WTC11 (cell line): ENCODE measurements around the gene PLCL2. TPM values are rescaled to one million over a fixed set of nuclear protein-coding genes. Genes with fewer than 3 reads are reported as not detected.

ENCODE experiments used
- ATAC-seq: fragments of 200-7000 bp; cut with Tn5 transposase; 2 replicates; pipeline ENCODE4 v1.10.0; 2021; ENCODE audit warnings: mild to moderate bottlenecking, moderate library complexity
- CTCF ChIA-PET: fragments of 300-600 bp; sonication (Branson Sonifier 250); formaldehyde crosslinking; loops from one replicate; lab custom pipeline; 2021; ENCODE audit warnings: antibody characterized with exemption; lab: Charles Lee
- POLR2A ChIA-PET: fragments of 350-600 bp; sonication (Branson Sonifier 250); formaldehyde crosslinking; loops from one replicate; lab custom pipeline; 2021; ENCODE audit warnings: antibody characterized with exemption; lab: Charles Lee
- DNase-seq: peaks from one replicate; pipeline ENCODE4 v3.0.0; 2021; ENCODE audit warnings: low spot score
- H3K27ac Mint-ChIP-seq: 2 replicates; pipeline ENCODE4 v1.8.0; 2021; ENCODE audit warnings: mixed read lengths
- H3K27me3 Mint-ChIP-seq: 2 replicates; pipeline ENCODE4 v1.8.0; 2021; ENCODE audit warnings: low read depth, mild to moderate bottlenecking, moderate library complexity, mixed read lengths
- H3K36me3 Mint-ChIP-seq: 2 replicates; pipeline ENCODE4 v1.8.0; 2021; ENCODE audit warnings: mixed read lengths
- H3K4me1 Mint-ChIP-seq: 2 replicates; pipeline ENCODE4 v1.8.0; 2022; ENCODE audit warnings: mixed read lengths
- H3K4me3 Mint-ChIP-seq: 2 replicates; pipeline ENCODE4 v1.8.0; 2021; ENCODE audit warnings: mild to moderate bottlenecking, moderate library complexity, mixed read lengths
- H3K9me3 Mint-ChIP-seq: 2 replicates; pipeline ENCODE4 v1.8.0; 2021; ENCODE audit warnings: mixed read lengths
- ATF1 ChIP-seq: sonication (generic); formaldehyde crosslinking; IDR thresholded peaks from 2 replicates; pipeline ENCODE4 v1.8.1; 2023; ENCODE audit warnings: mild to moderate bottlenecking, moderate library complexity, missing genetic modification reagents
- CBFB ChIP-seq: sonication (generic); formaldehyde crosslinking; IDR thresholded peaks from 2 replicates; pipeline ENCODE4 v1.8.1; 2022; ENCODE audit warnings: mild to moderate bottlenecking, low read depth, missing genetic modification reagents
- CDX4 ChIP-seq: fragments of 250-450 bp; sonication (Bioruptor Pico); IDR thresholded peaks from 2 replicates; pipeline ENCODE4 v1.9.0; 2021; ENCODE audit warnings: moderate library complexity, mild to moderate bottlenecking, inconsistent platforms, borderline replicate concordance
- ELF4 ChIP-seq: sonication (generic); formaldehyde crosslinking; IDR thresholded peaks from 2 replicates; pipeline ENCODE4 v1.8.1; 2022; ENCODE audit warnings: low read depth, mild to moderate bottlenecking, moderate library complexity, missing genetic modification reagents
- ERG ChIP-seq: fragments of 250-450 bp; sonication (Bioruptor Pico); IDR thresholded peaks from 2 replicates; pipeline ENCODE4 v1.8.0; 2021; ENCODE audit warnings: mild to moderate bottlenecking
- MAX ChIP-seq: sonication (generic); formaldehyde crosslinking; IDR thresholded peaks from 2 replicates; pipeline ENCODE4 v1.8.0; 2022; ENCODE audit warnings: mild to moderate bottlenecking, missing genetic modification reagents
- NFE2L1 ChIP-seq: sonication (generic); formaldehyde crosslinking; IDR thresholded peaks from 2 replicates; pipeline ENCODE4 v1.8.1; 2023; ENCODE audit warnings: missing genetic modification reagents
- NFYB ChIP-seq: sonication (generic); formaldehyde crosslinking; conservative IDR thresholded peaks from 2 replicates; pipeline ENCODE4 v1.8.0; 2022; ENCODE audit warnings: low read depth, missing genetic modification reagents
- NR1H2 ChIP-seq: sonication (generic); formaldehyde crosslinking; IDR thresholded peaks from 2 replicates; pipeline ENCODE4 v1.9.0; 2021; ENCODE audit warnings: mild to moderate bottlenecking, moderate library complexity, missing genetic modification reagents
- OVOL2 ChIP-seq: fragments of 250-450 bp; sonication (Bioruptor Pico); IDR thresholded peaks from 2 replicates; pipeline ENCODE4 v1.9.0; 2021; ENCODE audit warnings: mild to moderate bottlenecking, borderline replicate concordance
- SP1 ChIP-seq: sonication (generic); formaldehyde crosslinking; conservative IDR thresholded peaks from 2 replicates; pipeline ENCODE4 v1.8.1; 2022; ENCODE audit warnings: missing genetic modification reagents
- TCF7 ChIP-seq: sonication (generic); formaldehyde crosslinking; IDR thresholded peaks from 2 replicates; pipeline ENCODE4 v1.8.0; 2022; ENCODE audit warnings: mild to moderate bottlenecking, low read depth, missing genetic modification reagents, moderate library complexity
- TEAD1 ChIP-seq: sonication (generic); formaldehyde crosslinking; IDR thresholded peaks from 2 replicates; pipeline ENCODE4 v1.8.0; 2022; ENCODE audit warnings: mild to moderate bottlenecking, missing genetic modification reagents
- ZNF138 ChIP-seq: sonication (generic); formaldehyde crosslinking; conservative IDR thresholded peaks from 2 replicates; pipeline ENCODE4 v1.8.1; 2022; ENCODE audit warnings: mild to moderate bottlenecking, moderate library complexity, missing genetic modification reagents
- ZNF263 ChIP-seq: sonication (generic); formaldehyde crosslinking; IDR thresholded peaks from 2 replicates; pipeline ENCODE4 v1.8.1; 2022; ENCODE audit warnings: low read depth, mild to moderate bottlenecking, moderate library complexity, missing genetic modification reagents
- ZNF416 ChIP-seq: fragments of 250-450 bp; sonication (Bioruptor Pico); IDR thresholded peaks from 2 replicates; pipeline ENCODE4 v1.9.0; 2021; ENCODE audit warnings: mild to moderate bottlenecking, inconsistent platforms
- total RNA-seq: library from RNA; stranded (reverse); gene quantifications from 3 replicates; pipeline ENCODE4 v1.2.3, GENCODE V29; 2021
- TF ChIP-seq, protein P1 (sequence below): sonication (generic); formaldehyde crosslinking; IDR thresholded peaks from 2 replicates; pipeline ENCODE4 v1.8.1; 2022; ENCODE audit warnings: missing genetic modification reagents, borderline replicate concordance
- TF ChIP-seq, protein P2 (sequence below): fragments of 250-450 bp; sonication (Bioruptor Pico); conservative IDR thresholded peaks from 2 replicates; pipeline ENCODE4 v1.9.0; 2021; ENCODE audit warnings: mild to moderate bottlenecking
- TF ChIP-seq, protein P3 (sequence below): sonication (generic); formaldehyde crosslinking; IDR thresholded peaks from 2 replicates; pipeline ENCODE4 v1.8.1; 2023; ENCODE audit warnings: mild to moderate bottlenecking, missing genetic modification reagents
- TF ChIP-seq, protein P4 (sequence below): sonication (generic); formaldehyde crosslinking; conservative IDR thresholded peaks from 2 replicates; pipeline ENCODE4 v1.8.1; 2023; ENCODE audit warnings: mild to moderate bottlenecking, low read depth, missing genetic modification reagents, moderate library complexity

The PLCL2 gene
- total RNA-seq, 1 experiment from 2014 or later = 11.8 TPM

DNA sequence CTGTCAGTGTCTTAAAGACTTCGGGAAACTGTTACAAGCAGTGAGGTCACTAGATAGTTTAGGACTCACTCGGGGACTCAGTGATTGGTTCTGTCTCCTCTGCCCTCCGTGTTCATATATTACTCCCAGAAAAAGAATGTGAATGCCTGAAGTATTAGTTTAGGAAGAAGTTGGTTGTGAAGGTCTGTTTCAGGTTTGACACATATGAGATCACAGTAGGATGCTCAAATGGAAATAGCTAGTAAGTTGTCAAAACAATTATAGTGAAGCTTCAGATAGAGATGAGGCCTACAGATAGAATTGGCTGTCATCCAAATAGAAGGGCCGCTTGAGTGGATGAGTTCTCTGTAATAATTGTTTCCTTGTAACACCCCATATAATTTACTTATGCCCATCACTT lies 172.6 kb downstream of the PLCL2 start:
- CTCF ChIA-PET = no interaction called here
- H3K27ac Mint-ChIP-seq = no peak overlapping the region
- H3K9me3 Mint-ChIP-seq = peaks cover 19% of the 10 kb centered on the region
- DNase-seq (no peak), ATAC-seq (no peak)
- no peak overlapping the region for H3K4me3 Mint-ChIP-seq
- peaks cover 15% of the 10 kb centered on the region for H3K36me3 Mint-ChIP-seq
- TF ChIP-seq MAX = no peak
- no peaks in the 10 kb centered on the region for H3K27me3 Mint-ChIP-seq
- POLR2A ChIA-PET = no interaction called here
- peaks cover 18% of the 10 kb centered on the region for H3K4me1 Mint-ChIP-seq

GRCh38 chr3:17059989-17060550 lies 175.3 kb downstream of the PLCL2 start:
- Mint-ChIP-seq H3K9me3 (peaks cover 6% of the 10 kb centered on the region), H3K27me3 (no peaks in the 10 kb centered on the region), H3K4me1 (peaks cover 30% of the 10 kb centered on the region), H3K4me3 (no peak overlapping the region), H3K36me3 (peaks cover 6% of the 10 kb centered on the region), H3K27ac (no peak overlapping the region)
- DNase-seq (no peak), ATAC-seq (no peak)
- ChIA-PET POLR2A (no interaction called here), CTCF (no interaction called here)
- TF ChIP-seq CBFB (CRISPR knock-in tag) = no peak
- TF ChIP-seq, protein P1, sequence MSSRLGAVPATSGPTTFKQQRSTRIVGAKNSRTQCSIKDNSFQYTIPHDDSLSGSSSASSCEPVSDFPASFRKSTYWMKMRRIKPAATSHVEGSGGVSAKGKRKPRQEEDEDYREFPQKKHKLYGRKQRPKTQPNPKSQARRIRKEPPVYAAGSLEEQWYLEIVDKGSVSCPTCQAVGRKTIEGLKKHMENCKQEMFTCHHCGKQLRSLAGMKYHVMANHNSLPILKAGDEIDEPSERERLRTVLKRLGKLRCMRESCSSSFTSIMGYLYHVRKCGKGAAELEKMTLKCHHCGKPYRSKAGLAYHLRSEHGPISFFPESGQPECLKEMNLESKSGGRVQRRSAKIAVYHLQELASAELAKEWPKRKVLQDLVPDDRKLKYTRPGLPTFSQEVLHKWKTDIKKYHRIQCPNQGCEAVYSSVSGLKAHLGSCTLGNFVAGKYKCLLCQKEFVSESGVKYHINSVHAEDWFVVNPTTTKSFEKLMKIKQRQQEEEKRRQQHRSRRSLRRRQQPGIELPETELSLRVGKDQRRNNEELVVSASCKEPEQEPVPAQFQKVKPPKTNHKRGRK (CRISPR knock-in tag) = no peak
- no peak for TF ChIP-seq NR1H2 (CRISPR knock-in tag)
- TF ChIP-seq ELF4 = no peak
- no peak for TF ChIP-seq ZNF416 (CRISPR knock-in tag)
- TF ChIP-seq TEAD1 (CRISPR knock-in tag) = no peak
- TF ChIP-seq NFYB (CRISPR knock-in tag) = no peak
- TF ChIP-seq, protein P2, sequence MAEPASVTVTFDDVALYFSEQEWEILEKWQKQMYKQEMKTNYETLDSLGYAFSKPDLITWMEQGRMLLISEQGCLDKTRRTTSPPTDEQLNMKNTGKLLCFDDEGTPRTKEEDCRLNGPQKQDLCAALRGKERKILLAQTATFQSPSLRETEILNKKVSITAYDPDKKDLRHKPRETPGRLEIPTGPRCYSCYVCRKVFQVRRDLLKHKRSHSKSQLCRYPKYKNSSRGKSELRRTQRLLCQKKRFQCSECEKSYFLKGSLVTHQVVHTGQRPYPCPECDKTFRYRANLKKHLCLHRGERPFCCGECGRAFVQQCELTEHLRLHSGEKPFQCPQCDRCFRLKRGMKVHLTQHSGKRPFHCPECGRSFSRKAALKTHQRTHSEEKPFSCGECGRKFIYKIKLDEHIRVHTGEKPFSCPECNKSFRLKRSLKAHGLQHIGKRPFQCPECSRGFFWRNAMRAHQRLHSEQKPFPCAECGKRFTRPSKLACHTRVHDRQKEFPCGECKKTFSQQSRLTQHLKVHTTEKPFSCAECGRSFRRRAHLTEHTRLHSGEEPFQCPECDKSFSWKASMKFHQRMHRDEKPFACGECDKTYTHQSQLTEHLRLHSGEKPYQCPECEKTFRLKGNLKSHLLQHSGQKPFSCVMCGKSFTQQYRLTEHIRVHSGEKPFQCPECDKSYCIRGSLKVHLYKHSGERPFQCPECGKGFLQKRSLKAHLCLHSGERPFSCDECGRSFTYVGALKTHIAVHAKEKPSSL (CRISPR knock-in tag) = no peak
- TF ChIP-seq CDX4 (CRISPR knock-in tag) = no peak
- TF ChIP-seq SP1 (CRISPR knock-in tag) = no peak
- TF ChIP-seq ATF1 (CRISPR knock-in tag) = no peak
- no peak for TF ChIP-seq NFE2L1 (CRISPR knock-in tag)
- no peak for TF ChIP-seq ERG (CRISPR knock-in tag)
- TF ChIP-seq, protein P3, sequence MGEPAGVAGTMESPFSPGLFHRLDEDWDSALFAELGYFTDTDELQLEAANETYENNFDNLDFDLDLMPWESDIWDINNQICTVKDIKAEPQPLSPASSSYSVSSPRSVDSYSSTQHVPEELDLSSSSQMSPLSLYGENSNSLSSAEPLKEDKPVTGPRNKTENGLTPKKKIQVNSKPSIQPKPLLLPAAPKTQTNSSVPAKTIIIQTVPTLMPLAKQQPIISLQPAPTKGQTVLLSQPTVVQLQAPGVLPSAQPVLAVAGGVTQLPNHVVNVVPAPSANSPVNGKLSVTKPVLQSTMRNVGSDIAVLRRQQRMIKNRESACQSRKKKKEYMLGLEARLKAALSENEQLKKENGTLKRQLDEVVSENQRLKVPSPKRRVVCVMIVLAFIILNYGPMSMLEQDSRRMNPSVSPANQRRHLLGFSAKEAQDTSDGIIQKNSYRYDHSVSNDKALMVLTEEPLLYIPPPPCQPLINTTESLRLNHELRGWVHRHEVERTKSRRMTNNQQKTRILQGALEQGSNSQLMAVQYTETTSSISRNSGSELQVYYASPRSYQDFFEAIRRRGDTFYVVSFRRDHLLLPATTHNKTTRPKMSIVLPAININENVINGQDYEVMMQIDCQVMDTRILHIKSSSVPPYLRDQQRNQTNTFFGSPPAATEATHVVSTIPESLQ (CRISPR knock-in tag) = no peak
- no peak for TF ChIP-seq TCF7 (CRISPR knock-in tag)
- no peak for TF ChIP-seq ZNF263 (CRISPR knock-in tag)
- no peak for TF ChIP-seq OVOL2 (CRISPR knock-in tag)
- no peak for TF ChIP-seq ZNF138 (CRISPR knock-in tag)
- TF ChIP-seq, protein P4, sequence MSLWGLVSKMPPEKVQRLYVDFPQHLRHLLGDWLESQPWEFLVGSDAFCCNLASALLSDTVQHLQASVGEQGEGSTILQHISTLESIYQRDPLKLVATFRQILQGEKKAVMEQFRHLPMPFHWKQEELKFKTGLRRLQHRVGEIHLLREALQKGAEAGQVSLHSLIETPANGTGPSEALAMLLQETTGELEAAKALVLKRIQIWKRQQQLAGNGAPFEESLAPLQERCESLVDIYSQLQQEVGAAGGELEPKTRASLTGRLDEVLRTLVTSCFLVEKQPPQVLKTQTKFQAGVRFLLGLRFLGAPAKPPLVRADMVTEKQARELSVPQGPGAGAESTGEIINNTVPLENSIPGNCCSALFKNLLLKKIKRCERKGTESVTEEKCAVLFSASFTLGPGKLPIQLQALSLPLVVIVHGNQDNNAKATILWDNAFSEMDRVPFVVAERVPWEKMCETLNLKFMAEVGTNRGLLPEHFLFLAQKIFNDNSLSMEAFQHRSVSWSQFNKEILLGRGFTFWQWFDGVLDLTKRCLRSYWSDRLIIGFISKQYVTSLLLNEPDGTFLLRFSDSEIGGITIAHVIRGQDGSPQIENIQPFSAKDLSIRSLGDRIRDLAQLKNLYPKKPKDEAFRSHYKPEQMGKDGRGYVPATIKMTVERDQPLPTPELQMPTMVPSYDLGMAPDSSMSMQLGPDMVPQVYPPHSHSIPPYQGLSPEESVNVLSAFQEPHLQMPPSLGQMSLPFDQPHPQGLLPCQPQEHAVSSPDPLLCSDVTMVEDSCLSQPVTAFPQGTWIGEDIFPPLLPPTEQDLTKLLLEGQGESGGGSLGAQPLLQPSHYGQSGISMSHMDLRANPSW (CRISPR knock-in tag) = no peak
